ENCODE results near the gene CEP128.
"Not testable (repeated sequence)": the region's sequence is repeated elsewhere in the genome, so short reads cannot be mapped to it uniquely, and the experiment has no call there.

Gene CEP128

DNA sequence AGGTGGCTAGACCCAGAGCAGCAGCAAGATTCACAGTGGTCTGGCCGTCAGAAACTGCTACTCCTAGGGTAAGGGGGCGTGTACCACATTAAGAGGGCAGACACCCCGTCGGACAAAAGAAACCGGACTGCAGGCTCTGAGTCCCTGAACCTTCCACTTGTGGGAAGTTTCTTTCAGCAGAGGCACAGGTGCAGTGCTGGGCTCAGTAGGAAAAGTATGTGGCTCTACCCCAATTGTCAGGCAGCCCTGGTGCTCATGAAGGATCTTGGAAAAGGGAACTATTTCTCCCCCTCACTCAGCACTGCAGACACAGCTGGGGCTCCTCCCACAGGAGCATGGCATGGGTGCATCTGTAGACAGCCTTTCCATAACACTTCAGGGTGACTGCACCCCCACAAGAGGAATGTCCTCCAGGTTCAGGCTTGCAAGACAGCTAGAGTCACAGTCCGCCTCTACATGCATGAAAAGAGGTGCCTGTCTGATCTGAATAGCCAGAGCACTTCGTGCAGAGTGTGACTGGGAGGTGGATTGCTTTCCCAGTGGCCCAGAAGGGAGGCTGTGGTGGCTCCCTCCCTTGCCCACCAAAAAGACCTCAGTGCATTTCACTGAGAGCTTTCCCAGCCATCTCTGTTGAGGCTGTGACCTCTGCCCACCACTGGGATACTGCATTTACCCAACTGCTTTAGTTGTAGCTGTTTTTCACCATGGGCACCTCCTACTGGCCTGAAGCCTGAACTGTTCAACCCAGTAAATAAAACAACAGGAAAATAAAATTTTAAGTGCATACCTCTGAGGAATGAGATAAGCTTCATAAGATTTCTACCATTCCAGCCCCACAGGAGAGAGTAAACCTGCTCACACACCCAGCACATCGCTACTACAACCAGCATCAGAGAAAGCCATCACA is 14.2 kb downstream of the CEP128 start:
- H3K4me3 ChIP-seq (ENCODE audit: low read depth, low read length), result no peak overlapping the region
- no peak for DNase-seq (ENCODE audit: low read depth)
- TF ChIP-seq, protein P1, sequence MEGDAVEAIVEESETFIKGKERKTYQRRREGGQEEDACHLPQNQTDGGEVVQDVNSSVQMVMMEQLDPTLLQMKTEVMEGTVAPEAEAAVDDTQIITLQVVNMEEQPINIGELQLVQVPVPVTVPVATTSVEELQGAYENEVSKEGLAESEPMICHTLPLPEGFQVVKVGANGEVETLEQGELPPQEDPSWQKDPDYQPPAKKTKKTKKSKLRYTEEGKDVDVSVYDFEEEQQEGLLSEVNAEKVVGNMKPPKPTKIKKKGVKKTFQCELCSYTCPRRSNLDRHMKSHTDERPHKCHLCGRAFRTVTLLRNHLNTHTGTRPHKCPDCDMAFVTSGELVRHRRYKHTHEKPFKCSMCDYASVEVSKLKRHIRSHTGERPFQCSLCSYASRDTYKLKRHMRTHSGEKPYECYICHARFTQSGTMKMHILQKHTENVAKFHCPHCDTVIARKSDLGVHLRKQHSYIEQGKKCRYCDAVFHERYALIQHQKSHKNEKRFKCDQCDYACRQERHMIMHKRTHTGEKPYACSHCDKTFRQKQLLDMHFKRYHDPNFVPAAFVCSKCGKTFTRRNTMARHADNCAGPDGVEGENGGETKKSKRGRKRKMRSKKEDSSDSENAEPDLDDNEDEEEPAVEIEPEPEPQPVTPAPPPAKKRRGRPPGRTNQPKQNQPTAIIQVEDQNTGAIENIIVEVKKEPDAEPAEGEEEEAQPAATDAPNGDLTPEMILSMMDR (conservative IDR thresholded peaks at IDR 0.05; ENCODE audit: low read depth, low read length), result peak; percentile 24

DNA sequence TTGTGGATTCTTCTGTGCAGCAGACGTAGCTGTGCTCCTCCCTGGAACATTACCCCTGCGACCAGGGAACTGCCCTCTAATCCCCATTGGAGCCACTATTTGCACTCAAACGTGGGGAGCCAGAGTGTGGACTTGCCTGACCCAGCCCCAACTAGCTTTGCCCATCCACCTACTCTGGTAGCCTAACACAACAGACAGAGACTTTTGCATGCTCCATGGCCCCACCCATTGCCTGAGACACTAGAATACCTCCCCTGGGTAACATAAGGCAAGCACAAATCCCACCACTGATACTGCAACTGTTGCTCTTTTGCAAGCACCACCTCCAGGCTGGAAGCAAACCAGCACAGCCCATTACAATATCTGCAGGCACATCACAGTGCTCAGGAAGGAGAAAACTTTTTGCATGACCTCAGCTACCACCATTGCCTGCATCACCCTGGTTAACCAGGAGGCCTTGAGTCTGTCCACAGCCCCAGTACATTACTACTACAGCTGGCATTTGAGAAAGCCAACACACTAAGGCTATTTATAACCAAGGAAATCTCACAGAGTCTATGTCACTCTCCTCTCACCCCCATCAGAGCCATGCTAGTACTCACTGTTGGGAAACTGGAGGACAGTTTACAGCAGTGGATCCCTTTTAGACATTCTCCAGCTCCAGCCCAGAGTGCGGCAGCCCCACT is 15.0 kb downstream of the CEP128 start:
- TF ChIP-seq, protein P1 (conservative IDR thresholded peaks at IDR 0.05; ENCODE audit: low read depth, low read length), result no peak
- H3K4me3 ChIP-seq (ENCODE audit: low read depth, low read length), result no peak overlapping the region
- peak; percentile 52 for DNase-seq (ENCODE audit: low read depth)

DNA sequence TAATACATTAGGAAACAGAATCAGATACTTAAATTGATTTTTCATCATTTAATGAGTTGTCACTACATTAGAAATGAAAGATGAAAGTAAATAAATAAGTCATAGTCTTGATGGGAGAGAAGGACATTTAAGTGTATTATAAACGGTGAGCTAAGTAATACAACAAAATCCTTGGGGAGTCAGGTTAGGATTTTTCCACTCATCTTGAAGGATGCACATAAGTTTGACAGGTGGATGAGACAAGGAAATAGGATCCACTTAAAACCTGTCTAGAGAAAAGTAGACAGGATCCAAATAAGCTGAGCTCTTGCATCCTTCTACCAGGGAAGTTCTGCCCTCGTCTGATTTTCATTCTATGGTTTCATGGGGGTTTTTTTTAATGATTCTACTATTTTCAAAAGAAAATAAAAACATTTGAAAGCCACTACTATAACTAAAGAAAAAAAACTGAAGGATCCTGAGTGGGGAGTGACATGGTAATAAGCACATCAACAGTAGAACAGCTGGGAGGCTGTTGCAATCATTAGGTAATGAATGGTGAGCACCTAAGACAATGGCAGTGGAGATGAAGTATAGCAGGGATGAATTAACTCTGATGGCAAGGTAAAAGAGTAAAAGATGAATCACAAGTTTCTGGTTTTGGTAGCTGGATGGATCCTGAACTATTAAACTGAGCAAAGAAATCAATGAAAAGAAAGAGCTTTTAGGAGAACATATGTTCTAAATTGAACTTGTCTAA is 17.0 kb downstream of the CEP128 start:
- TF ChIP-seq, protein P1 (conservative IDR thresholded peaks at IDR 0.05; ENCODE audit: low read depth, low read length), result no peak
- no peak overlapping the region for H3K4me3 ChIP-seq (ENCODE audit: low read depth, low read length)
- DNase-seq (ENCODE audit: low read depth), result no peak

GRCh38 chr14:80923368-80923767 is 18.2 kb downstream of the CEP128 start:
- H3K4me3 ChIP-seq (ENCODE audit: low read depth, low read length), result no peak overlapping the region
- DNase-seq (ENCODE audit: low read depth), result no peak
- TF ChIP-seq, protein P1 (conservative IDR thresholded peaks at IDR 0.05; ENCODE audit: low read depth, low read length), result no peak

DNA sequence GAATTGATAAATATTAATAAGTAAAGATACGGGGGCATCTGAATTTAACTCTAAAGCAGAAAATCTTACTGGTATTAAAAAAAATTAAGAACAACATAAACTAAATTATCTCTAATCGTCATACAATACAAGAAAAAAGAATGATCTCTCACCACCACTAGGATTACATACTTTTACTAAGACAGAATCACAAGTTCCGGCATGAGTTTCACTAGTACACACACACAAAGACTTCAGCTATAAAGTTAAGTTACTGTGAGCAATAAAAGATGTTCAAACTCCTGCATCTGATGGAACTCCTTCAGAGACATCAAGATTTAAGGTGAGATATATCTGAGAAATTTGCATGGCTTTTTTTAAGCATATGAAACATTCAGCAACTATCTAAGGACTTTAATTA is 21.9 kb downstream of the CEP128 start:
- H3K4me3 ChIP-seq (ENCODE audit: low read depth, low read length), result no peak overlapping the region
- no peak for DNase-seq (ENCODE audit: low read depth)
- TF ChIP-seq, protein P1 (conservative IDR thresholded peaks at IDR 0.05; ENCODE audit: low read depth, low read length), result no peak

GRCh38 chr14:80912013-80912412 is 29.5 kb downstream of the CEP128 start:
- not testable (repeated sequence) for DNase-seq (ENCODE audit: low read depth); H3K4me3 ChIP-seq (ENCODE audit: low read depth, low read length)

- TF ChIP-seq, protein P1 (conservative IDR thresholded peaks at IDR 0.05; ENCODE audit: low read depth, low read length), result no peak
- H3K4me3 ChIP-seq (ENCODE audit: low read depth, low read length), result no peak overlapping the region
- DNase-seq (ENCODE audit: low read depth), result no peak
Observed at GRCh38 chr14:80906946-80907345, 34.6 kb downstream of the CEP128 start.
